ENCODE measurements around the gene PCSK5. TPM values are rescaled to one million over a fixed set of nuclear protein-coding genes. Genes with fewer than 3 reads are reported as not detected.

PCSK5 gene
- total RNA-seq, 2 experiments from 2014 or later, result 14.4 to 15.2 TPM

DNA sequence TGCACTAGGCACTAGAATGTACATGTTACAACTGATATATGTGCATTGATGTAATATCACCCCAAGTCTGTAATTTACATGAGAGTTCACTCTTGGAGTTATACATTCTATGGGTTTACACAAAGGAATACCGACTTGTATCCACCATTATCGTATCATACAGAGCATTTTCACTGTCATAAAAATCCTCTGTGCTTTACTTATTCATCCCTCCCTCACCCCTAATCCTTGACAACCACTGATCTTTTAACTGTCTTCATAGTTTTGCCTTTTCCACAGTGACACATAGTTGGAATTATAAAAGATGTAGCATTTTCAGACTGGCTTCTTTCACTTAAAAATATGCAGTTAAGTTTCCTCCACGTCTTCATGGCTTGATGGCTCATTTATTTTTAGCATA, 514.9 kb downstream of the PCSK5 start:
- Histone ChIP-seq H3K4me3 (ENCODE audit: low read length) (no peak overlapping the region), H3K36me3 (ENCODE audit: insufficient read depth, low read length) (no peaks in the 10 kb centered on the region), H3K4me1 (ENCODE audit: insufficient read depth, low read length) (no peaks in the 10 kb centered on the region), H3K27ac (ENCODE audit: low read depth in 1 of 2, low read length in 2 of 2) (no peak overlapping the region), H3K9me3 (ENCODE audit: control insufficient read depth in 1 of 2, insufficient read depth in 1 of 2, low read length in 2 of 2) (no peaks in the 10 kb centered on the region), H3K27me3 (ENCODE audit: control insufficient read depth in 1 of 2, insufficient read depth in 2 of 2, low read length in 2 of 2) (no peaks in the 10 kb centered on the region)
- Mint-ChIP-seq H3K4me1 (ENCODE audit: low read depth) (peaks cover 9% of the 10 kb centered on the region), H3K36me3 (ENCODE audit: low read depth) (no peaks in the 10 kb centered on the region), H3K27me3 (no peaks in the 10 kb centered on the region), H3K4me3 (no peak overlapping the region), H3K27ac (no peak overlapping the region), H3K9me3 (no peaks in the 10 kb centered on the region)
- no peak for TF ChIP-seq CTCF (IDR thresholded peaks at IDR 0.05)
- POLR2A ChIA-PET, result no interaction called here
- DNase-seq (no peak), ATAC-seq (ENCODE audit: poor library complexity) (no peak)
- intact Hi-C loops (cut with DNase I, micrococcal nuclease), result no loop called here
- CTCF ChIA-PET, result interaction anchor here (1.3 kb wide), 1 partner anchor 299 kb away, joined by 3 read pairs; no protein-coding TSS in a partner anchor

DNA sequence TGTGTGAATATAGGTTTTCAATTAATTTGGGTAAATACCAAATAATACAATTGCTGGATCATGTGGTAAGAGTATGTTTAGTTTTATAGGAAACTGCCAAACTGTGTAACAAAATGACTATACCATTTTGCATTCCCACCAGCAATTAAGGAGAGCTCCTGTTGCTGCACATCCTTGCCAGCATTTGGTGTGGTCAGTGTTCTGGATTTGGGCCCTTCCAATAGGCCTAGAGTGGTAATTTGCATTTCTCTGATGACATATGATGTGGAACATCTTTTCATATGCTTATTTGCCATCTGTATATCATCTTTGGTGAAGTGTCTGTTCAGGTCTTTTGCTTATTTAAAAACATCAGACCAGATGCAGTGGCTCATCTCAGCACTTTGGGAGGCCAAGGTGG, 515.4 kb downstream of the PCSK5 start:
- intact Hi-C loops (cut with DNase I, micrococcal nuclease), result no loop called here
- no peak for DNase-seq
- Histone ChIP-seq H3K9me3 (ENCODE audit: control insufficient read depth in 1 of 2, insufficient read depth in 1 of 2, low read length in 2 of 2) (no peaks in the 10 kb centered on the region), H3K27me3 (ENCODE audit: control insufficient read depth in 1 of 2, insufficient read depth in 2 of 2, low read length in 2 of 2) (no peaks in the 10 kb centered on the region), H3K4me3 (ENCODE audit: low read length) (no peak overlapping the region), H3K27ac (ENCODE audit: low read depth in 1 of 2, low read length in 2 of 2) (no peak overlapping the region), H3K36me3 (ENCODE audit: insufficient read depth, low read length) (no peaks in the 10 kb centered on the region), H3K4me1 (ENCODE audit: insufficient read depth, low read length) (no peaks in the 10 kb centered on the region)
- CTCF ChIA-PET, result interaction anchor here (0.7 kb wide), 1 partner anchor 1345 kb away, joined by 3 read pairs; no protein-coding TSS in a partner anchor
- Mint-ChIP-seq H3K9me3 (no peaks in the 10 kb centered on the region), H3K4me3 (no peak overlapping the region), H3K27me3 (no peaks in the 10 kb centered on the region), H3K27ac (no peak overlapping the region), H3K4me1 (ENCODE audit: low read depth) (peaks cover 9% of the 10 kb centered on the region), H3K36me3 (ENCODE audit: low read depth) (no peaks in the 10 kb centered on the region)
- TF ChIP-seq CTCF (IDR thresholded peaks at IDR 0.05), result no peak
- no peak for ATAC-seq (ENCODE audit: poor library complexity)
- POLR2A ChIA-PET, result no interaction called here

Data from CD4-positive, alpha-beta T cell (primary cell).